NCI-H2107 treated with DMSO at 0.1 percent for 48 hours (cell line): Measurements from ENCODE around the gene FAM25A.
"Not testable (repeated sequence)": the region's sequence is repeated elsewhere in the genome, so short reads cannot be mapped to it uniquely, and the experiment has no call there.

Experiments used
- DNase-seq: peaks from one replicate; lab custom pipeline; 2025; ENCODE audit not compliant: unreplicated experiment; lab: John Stamatoyannopoulos, UW

Gene FAM25A

GRCh38 chr10:87009134-87009696 lies 10.9 kb upstream of the FAM25A start:
- DNase-seq: not testable (repeated sequence)

GRCh38 chr10:87013528-87013927 lies 6.6 kb upstream of the FAM25A start:
- not testable (repeated sequence) for DNase-seq

GRCh38 chr10:87014986-87015716 lies 4.9 kb upstream of the FAM25A start:
- not testable (repeated sequence) for DNase-seq

- DNase-seq: not testable (repeated sequence)
Observed at GRCh38 chr10:87018127-87018526, 2.0 kb upstream of the FAM25A start.

GRCh38 chr10:87019066-87019465 lies 1.0 kb upstream of the FAM25A start:
- not testable (repeated sequence) for DNase-seq

- not testable (repeated sequence) for DNase-seq
Observed at GRCh38 chr10:87019504-87019903, 590 bp upstream of the FAM25A start.

- not testable (repeated sequence) for DNase-seq
Observed at GRCh38 chr10:87025285-87025958, 5.3 kb downstream of the FAM25A start.

GRCh38 chr10:87026747-87027508 lies 6.8 kb downstream of the FAM25A start:
- not testable (repeated sequence) for DNase-seq

GRCh38 chr10:87030419-87030818 lies 10.3 kb downstream of the FAM25A start:
- not testable (repeated sequence) for DNase-seq

- no peak for DNase-seq
Observed at GRCh38 chr10:87030912-87031635, 11.0 kb downstream of the FAM25A start.

- DNase-seq: no peak
Observed at GRCh38 chr10:87036623-87037022, 16.5 kb downstream of the FAM25A start.

GRCh38 chr10:87038286-87038717 lies 18.2 kb downstream of the FAM25A start:
- no peak for DNase-seq

GRCh38 chr10:87038786-87039185 lies 18.7 kb downstream of the FAM25A start:
- DNase-seq: no peak

GRCh38 chr10:87043579-87043978 lies 23.5 kb downstream of the FAM25A start:
- DNase-seq: not testable (repeated sequence)

- DNase-seq: no peak
Observed at GRCh38 chr10:87045434-87045938, 25.4 kb downstream of the FAM25A start.

- no peak for DNase-seq
Observed at GRCh38 chr10:87053111-87053510, 33.0 kb downstream of the FAM25A start.

GRCh38 chr10:87053577-87054181 lies 33.6 kb downstream of the FAM25A start:
- DNase-seq: no peak

GRCh38 chr10:87054373-87055295 lies 34.5 kb downstream of the FAM25A start:
- no peak for DNase-seq

GRCh38 chr10:87058171-87058570 lies 38.1 kb downstream of the FAM25A start:
- no peak for DNase-seq
